GM19452 (cell line): ENCODE measurements around the gene DDX6.
"Not testable (repeated sequence)": the region's sequence is repeated elsewhere in the genome, so short reads cannot be mapped to it uniquely, and the experiment has no call there.

ENCODE experiments used
- ATAC-seq: cut with Tn5 transposase; IDR thresholded peaks from one replicate; pipeline ENCODE4 v1.9.1; 2021; ENCODE audit not compliant: unreplicated experiment

DDX6 gene

GRCh38 chr11:118791961-118792569 is 1.1 kb upstream of the DDX6 start:
- ATAC-seq = no peak

- peak; percentile 23 for ATAC-seq
These were observed 430 bp downstream of the DDX6 start for GRCh38 chr11:118790357-118791110.

GRCh38 chr11:118789501-118790356 is 1.2 kb downstream of the DDX6 start:
- ATAC-seq = no peak

GRCh38 chr11:118786657-118787056 is 4.3 kb downstream of the DDX6 start:
- ATAC-seq = no peak

- no peak for ATAC-seq
These were observed 5.6 kb downstream of the DDX6 start for GRCh38 chr11:118785362-118785761.

- ATAC-seq = no peak
These were observed 7.1 kb downstream of the DDX6 start for GRCh38 chr11:118783724-118784495.

GRCh38 chr11:118783324-118783723 is 7.6 kb downstream of the DDX6 start:
- ATAC-seq = not testable (repeated sequence)

GRCh38 chr11:118778898-118779297 is 12.1 kb downstream of the DDX6 start:
- no peak for ATAC-seq

- no peak for ATAC-seq
These were observed 16.9 kb downstream of the DDX6 start for GRCh38 chr11:118774032-118774431.

- no peak for ATAC-seq
These were observed 19.2 kb downstream of the DDX6 start for GRCh38 chr11:118771547-118772288.

- ATAC-seq = no peak
These were observed 22.3 kb downstream of the DDX6 start for GRCh38 chr11:118768690-118769089.

- ATAC-seq = no peak
These were observed 24.9 kb downstream of the DDX6 start for GRCh38 chr11:118766035-118766434.

GRCh38 chr11:118765095-118765691 is 25.8 kb downstream of the DDX6 start:
- ATAC-seq = not testable (repeated sequence)

- ATAC-seq = no peak
These were observed 27.9 kb downstream of the DDX6 start for GRCh38 chr11:118763041-118763440.

- not testable (repeated sequence) for ATAC-seq
These were observed 29.0 kb downstream of the DDX6 start for GRCh38 chr11:118761981-118762380.

GRCh38 chr11:118757876-118758399 is 33.0 kb downstream of the DDX6 start:
- ATAC-seq = no peak

GRCh38 chr11:118752654-118753053 is 38.3 kb downstream of the DDX6 start:
- no peak for ATAC-seq

- no peak for ATAC-seq
These were observed 41.5 kb downstream of the DDX6 start for GRCh38 chr11:118749429-118749828.

- no peak for ATAC-seq
These were observed 42.9 kb downstream of the DDX6 start for GRCh38 chr11:118748056-118748455.
